Activated gamma-delta T cell treated with Interleukin-2 at 50 U/mL for 16 hours (primary cell): ENCODE measurements around the gene ZNF536.

Source experiments
- DNase-seq: peaks from one replicate; pipeline ENCODE4 v3.0.0-alpha.2; 2020

ZNF536 gene

DNA sequence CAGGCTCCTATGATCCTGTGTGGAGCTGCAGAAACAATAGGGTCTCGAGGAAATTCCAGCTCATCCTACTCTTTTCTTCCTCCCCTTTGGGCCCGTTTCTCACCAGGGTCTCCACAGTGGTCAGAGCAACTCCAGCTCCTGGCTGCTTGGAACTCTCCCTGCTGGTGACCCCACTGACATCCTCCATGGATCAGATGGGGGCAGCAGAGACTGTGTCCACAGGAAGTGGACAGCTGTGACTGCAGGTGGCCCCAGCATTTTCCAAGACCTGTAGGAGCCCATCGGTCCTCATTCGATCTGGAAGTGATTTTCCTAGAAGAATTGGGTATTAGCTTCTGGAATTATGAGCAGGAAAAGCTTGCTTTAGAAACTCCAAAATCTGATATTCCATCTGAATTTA, 208.5 kb downstream of the ZNF536 start:
- DNase-seq, result no peak

GRCh38 chr19:30584090-30584489, 211.9 kb downstream of the ZNF536 start:
- no peak for DNase-seq

GRCh38 chr19:30587869-30588268, 215.7 kb downstream of the ZNF536 start:
- DNase-seq, result no peak

- no peak for DNase-seq
Observed at GRCh38 chr19:30590596-30591229, 218.5 kb downstream of the ZNF536 start.

DNA sequence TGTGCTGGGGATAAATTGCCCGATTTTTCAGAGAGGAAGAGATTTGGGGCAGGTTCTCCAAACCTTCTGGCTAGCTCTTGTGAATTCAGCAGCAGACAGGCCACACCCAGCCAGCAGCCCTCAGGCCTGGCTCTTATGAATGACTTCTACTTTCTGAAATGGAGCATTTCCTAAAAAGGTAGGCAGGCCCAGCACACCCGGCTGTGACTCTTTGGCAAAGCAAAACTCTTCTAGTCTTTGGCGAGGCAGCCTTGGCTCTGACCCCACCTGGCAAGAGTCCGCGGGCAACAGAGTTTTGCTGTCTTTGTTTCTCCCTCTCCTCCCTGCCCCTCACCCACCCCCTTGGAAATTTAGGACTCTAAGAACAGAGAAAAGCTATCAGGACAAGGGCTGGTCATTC, 221.2 kb downstream of the ZNF536 start:
- DNase-seq, result no peak

GRCh38 chr19:30593975-30594745, 222.0 kb downstream of the ZNF536 start:
- no peak for DNase-seq

- no peak for DNase-seq
Observed at GRCh38 chr19:30596268-30596667, 224.1 kb downstream of the ZNF536 start.

GRCh38 chr19:30596813-30597399, 224.7 kb downstream of the ZNF536 start:
- no peak for DNase-seq

GRCh38 chr19:30598688-30599087, 226.5 kb downstream of the ZNF536 start:
- no peak for DNase-seq

DNA sequence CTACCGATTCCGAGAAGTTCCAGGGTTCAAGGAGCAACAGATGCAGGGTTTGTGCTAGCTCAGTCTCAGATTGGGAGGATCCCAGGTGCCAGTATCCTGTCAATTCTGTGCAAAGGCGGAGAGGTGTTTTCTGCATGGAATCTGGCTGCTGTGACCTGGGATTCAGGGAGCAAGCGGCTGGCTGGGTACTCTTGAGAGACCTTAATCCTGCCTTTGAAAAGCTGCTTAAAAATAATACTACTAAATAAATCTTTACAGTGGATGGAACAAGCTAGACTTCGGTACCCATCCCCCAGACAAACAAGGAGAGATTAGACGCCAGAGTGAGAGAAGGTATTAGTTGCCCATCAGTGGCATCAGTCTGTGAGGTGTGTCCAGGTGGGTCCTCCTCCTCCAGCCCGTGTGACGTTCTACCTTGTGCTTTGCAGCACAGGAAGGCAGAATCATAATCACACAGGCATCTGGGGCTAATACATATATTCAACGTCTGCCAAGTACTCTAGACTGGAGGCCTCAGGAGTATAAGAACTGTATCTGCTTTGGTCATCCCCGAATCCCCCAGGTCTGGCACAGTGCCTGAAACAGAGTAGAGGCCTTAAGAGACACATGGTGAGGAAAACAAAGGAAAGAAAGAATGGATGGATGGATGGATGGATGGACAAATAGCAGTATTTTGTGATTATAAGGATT, 230.6 kb downstream of the ZNF536 start:
- no peak for DNase-seq

DNA sequence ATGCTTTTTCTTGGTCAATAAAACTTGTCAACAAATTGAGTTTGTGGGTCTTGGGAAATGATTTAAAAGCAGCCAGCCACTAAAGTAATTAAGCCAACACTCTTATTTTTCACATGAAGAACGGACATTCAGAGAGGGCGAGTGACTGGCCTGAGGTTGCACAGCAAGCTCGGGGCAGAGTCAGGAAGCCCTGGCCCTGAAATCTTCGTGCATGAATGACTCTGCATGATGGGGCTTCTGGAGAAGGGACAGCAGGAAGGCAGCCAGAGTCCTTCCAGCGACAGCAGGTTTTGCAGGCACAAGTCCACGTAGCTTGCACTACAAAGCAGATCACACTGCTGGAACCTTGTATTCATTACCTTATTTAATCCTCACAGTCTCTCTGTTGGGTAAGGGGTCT, 232.5 kb downstream of the ZNF536 start:
- DNase-seq, result no peak

DNA sequence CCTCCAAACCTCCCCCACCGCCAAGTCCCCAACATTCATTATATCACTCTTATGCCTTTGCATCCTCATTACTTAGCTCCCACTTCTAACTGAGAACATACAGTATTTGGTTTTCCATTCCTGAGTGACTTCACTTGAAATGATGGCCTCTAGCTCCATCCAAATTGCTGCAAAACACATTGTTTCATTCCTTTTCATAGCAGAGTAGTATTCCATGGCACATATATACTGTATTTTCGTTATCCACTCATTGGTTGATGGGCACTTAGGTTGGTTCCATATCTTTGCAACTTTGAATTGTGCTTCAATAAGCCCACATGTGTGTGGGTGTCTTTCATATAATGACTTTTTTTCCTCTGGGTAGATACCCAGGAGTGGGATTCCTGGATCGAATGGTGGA, 233.1 kb downstream of the ZNF536 start:
- no peak for DNase-seq

- no peak for DNase-seq
Observed at GRCh38 chr19:30606114-30607050, 234.2 kb downstream of the ZNF536 start.
